ENCODE measurements around the gene DUSP1. TPM values are rescaled to one million over a fixed set of nuclear protein-coding genes. Genes with fewer than 3 reads are reported as not detected.

DUSP1 gene
- total RNA-seq, 3 donors from 2014 or later: 752 to 1,562 (median 1,015) TPM

GRCh38 chr5:172751761-172752510 lies 19.1 kb downstream of the DUSP1 start:
- Histone ChIP-seq H3K36me3 (no peaks in the 10 kb centered on the region), H3K4me1 (no peaks in the 10 kb centered on the region), H3K27ac (peak overlapping the region in 1 of 2 donors; percentile 21), H3K4me3 (no peak overlapping the region), H3K9me3 (no peaks in the 10 kb centered on the region), H3K27me3 (no peaks in the 10 kb centered on the region)
- intact Hi-C loops (cut with DNase I; ENCODE audit: low total_unique reads): no loop called here
- no peak for DNase-seq (ENCODE audit: low spot score in 2 of 2)
- no peak for TF ChIP-seq POLR2A (IDR thresholded peaks at IDR 0.05)
- no peak for TF ChIP-seq POLR2AphosphoS5 (IDR thresholded peaks at IDR 0.05)
- no peak for TF ChIP-seq CTCF (IDR thresholded peaks at IDR 0.05)

DNA sequence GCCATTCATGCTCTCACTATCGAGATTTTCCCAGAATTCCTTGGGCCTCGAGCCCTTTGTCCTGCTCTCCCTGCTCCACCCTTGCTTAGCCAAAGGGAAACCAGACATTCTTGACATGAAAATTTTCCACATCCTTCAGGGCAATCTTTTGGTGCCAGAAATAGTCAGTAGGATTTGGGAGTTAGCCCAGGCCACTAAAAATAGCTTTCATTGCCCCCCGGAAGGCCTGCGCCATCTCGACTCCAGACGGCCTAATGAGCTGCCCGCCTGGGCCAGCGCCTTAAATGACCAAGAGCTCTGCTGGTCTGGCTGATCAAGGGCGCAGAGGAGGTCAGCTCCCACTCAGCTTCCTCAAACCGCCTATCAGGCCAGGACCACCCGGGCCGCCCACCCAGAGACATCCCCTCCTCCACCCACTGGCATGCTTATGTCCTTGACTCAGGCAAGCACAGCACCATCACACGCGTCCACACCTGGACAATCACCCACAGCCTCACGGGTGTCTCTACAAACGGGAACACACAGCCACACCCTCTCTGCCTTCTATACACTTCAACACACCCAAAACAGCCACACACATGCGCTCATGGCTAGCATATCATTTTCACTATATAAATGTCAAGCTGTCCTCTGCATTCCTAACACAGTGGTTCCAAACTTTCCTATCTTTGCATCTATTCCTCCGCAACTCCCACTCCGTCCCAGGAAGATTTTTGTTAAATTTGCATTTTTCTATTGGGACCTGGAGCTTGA lies 20.9 kb downstream of the DUSP1 start:
- TF ChIP-seq POLR2A (IDR thresholded peaks at IDR 0.05) (no peak), CTCF (IDR thresholded peaks at IDR 0.05) (no peak), POLR2AphosphoS5 (IDR thresholded peaks at IDR 0.05) (peak in 1 of 3 donors; percentile 45)
- DNase-seq (ENCODE audit: low spot score in 2 of 2): no peak
- H3K27ac ChIP-seq: peak overlapping the region; percentile 52 to 83
- H3K9me3 ChIP-seq: no peaks in the 10 kb centered on the region
- no peaks in the 10 kb centered on the region for H3K27me3 ChIP-seq
- no peak overlapping the region for H3K4me3 ChIP-seq
- H3K36me3 ChIP-seq: no peaks in the 10 kb centered on the region
- no peaks in the 10 kb centered on the region for H3K4me1 ChIP-seq
- intact Hi-C loops (cut with DNase I; ENCODE audit: low total_unique reads): no loop called here

DNA sequence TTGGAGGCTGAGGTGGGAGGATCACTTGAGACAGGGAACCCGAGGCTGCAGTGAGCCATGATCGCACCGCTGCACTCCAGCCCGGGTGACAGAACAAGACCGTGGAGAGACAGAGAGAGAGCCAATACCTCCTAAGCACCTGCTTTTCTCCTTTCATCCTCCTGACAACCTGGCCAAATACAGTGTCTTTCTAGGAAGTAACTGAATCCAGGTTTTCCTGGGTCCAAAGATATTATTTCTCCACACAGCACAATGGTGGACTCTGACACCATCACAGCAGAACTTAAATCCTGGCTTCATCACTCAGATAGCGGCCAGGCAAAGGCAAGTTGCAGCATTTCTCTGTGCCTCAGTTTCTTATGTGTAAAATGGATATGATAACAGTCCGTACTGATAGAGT lies 21.9 kb downstream of the DUSP1 start:
- H3K27me3 ChIP-seq: no peaks in the 10 kb centered on the region
- peaks cover 0 to 6% of the 10 kb centered on the region in 2 donors for H3K4me1 ChIP-seq
- TF ChIP-seq POLR2AphosphoS5 (IDR thresholded peaks at IDR 0.05) (no peak), POLR2A (IDR thresholded peaks at IDR 0.05) (no peak), CTCF (IDR thresholded peaks at IDR 0.05) (no peak)

DNA sequence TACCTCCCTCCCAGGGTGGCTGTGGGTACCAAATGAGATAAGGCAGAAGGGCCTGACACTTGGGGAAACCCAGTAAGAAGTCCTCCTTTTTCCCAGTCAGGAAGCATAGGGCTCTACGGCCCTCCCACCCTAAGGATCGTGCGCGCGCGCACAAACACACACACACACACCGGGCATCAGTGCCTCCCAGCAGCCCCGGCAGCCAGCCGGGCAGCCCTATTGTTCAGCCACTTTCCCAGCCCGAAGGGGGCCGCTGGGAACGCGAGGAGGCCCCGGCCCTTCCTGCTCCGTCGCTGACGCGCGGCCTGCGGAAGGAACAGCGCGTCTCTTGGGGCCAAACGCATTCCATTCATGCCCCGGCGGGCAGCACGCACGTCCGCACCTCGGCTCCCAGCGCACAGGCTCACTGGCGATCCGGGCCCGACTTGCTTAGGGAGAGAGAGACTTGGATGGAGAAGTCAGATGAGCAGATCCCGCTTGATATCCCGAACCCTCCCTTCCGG lies 22.6 kb downstream of the DUSP1 start:
- Histone ChIP-seq H3K4me3 (no peak overlapping the region), H3K27ac (peak overlapping the region; percentile 52 to 83), H3K9me3 (no peaks in the 10 kb centered on the region), H3K4me1 (peaks cover 0 to 9% of the 10 kb centered on the region in 2 donors), H3K36me3 (no peaks in the 10 kb centered on the region), H3K27me3 (no peaks in the 10 kb centered on the region)
- no peak for DNase-seq (ENCODE audit: low spot score in 2 of 2)
- intact Hi-C loops (cut with DNase I; ENCODE audit: low total_unique reads): no loop called here
- TF ChIP-seq POLR2AphosphoS5 (IDR thresholded peaks at IDR 0.05) (peak; percentile 39 to 90 (median 81)), POLR2A (IDR thresholded peaks at IDR 0.05) (no peak)

More for the DNA sequence above, 21.9 kb downstream of the DUSP1 start:
- Histone ChIP-seq H3K9me3 (no peaks in the 10 kb centered on the region), H3K27ac (peak overlapping the region; percentile 52 to 83), H3K36me3 (no peaks in the 10 kb centered on the region), H3K4me3 (no peak overlapping the region)
- intact Hi-C loops (cut with DNase I; ENCODE audit: low total_unique reads): no loop called here
- no peak for DNase-seq (ENCODE audit: low spot score in 2 of 2)

DNA sequence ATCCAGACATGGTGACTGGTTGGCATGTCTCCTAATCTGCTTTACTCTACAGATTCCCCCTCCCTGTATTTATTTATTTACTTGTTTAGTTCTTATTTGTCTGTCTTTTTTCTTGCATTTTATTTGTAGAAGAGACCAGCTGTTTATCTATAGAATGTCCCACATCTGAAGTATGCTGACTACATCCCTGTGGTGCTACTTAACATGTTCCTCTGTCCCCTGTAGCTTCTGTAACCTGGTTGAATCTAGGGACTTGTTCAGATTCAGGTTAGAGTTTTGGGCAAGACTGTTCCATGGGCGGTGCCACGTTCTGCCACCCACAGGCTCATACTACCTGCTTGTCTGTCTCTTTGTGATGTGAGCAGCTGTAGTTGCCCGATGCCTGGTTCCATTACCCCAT lies 23.5 kb downstream of the DUSP1 start:
- Histone ChIP-seq H3K4me1 (peaks cover 0 to 9% of the 10 kb centered on the region in 2 donors), H3K27ac (no peak overlapping the region), H3K36me3 (no peaks in the 10 kb centered on the region), H3K9me3 (no peaks in the 10 kb centered on the region), H3K27me3 (no peaks in the 10 kb centered on the region), H3K4me3 (no peak overlapping the region)
- DNase-seq (ENCODE audit: low spot score in 2 of 2): no peak
- intact Hi-C loops (cut with DNase I; ENCODE audit: low total_unique reads): no loop called here
- TF ChIP-seq CTCF (IDR thresholded peaks at IDR 0.05): no peak
- no peak for TF ChIP-seq POLR2AphosphoS5 (IDR thresholded peaks at IDR 0.05)
- TF ChIP-seq POLR2A (IDR thresholded peaks at IDR 0.05): no peak
